Parathyroid adenoma (tissue), 2 donors: Measurements from ENCODE around the gene USE1.

ENCODE experiments used
- H2AFZ ChIP-seq: fragments of 300-600 bp; sonication (generic); one replicate; pipeline ENCODE4 v1.7.0; 2017; ENCODE audit warnings: antibody characterized with exemption, mild to moderate bottlenecking
- H3K27ac ChIP-seq: fragments of 300-600 bp; sonication (generic); one replicate; pipeline ENCODE4 v1.7.0; 2017
- H3K27me3 ChIP-seq: fragments of 300-600 bp; sonication (generic); one replicate; pipeline ENCODE4 v1.7.0; 2017; ENCODE audit warnings: low read length; ENCODE audit not compliant: control insufficient read depth, insufficient read depth
- H3K36me3 ChIP-seq: fragments of 300-600 bp; sonication (generic); one replicate; pipeline ENCODE4 v1.7.0; 2017; ENCODE audit warnings: low read length; ENCODE audit not compliant: control insufficient read depth, insufficient read depth
- H3K4me1 ChIP-seq: fragments of 300-600 bp; sonication (generic); one replicate; pipeline ENCODE4 v1.7.0; 2017; ENCODE audit warnings: control low read depth
- H3K4me2 ChIP-seq: fragments of 300-600 bp; sonication (generic); one replicate; pipeline ENCODE4 v1.7.0; 2017; ENCODE audit warnings: low read length
- H3K4me3 ChIP-seq: fragments of 300-600 bp; sonication (generic); one replicate; pipeline ENCODE4 v1.7.0; 2017; ENCODE audit warnings: low read depth, low read length
- H3K79me2 ChIP-seq: fragments of 300-600 bp; sonication (generic); one replicate; pipeline ENCODE4 v1.7.0; 2017; ENCODE audit warnings: control low read depth
- H3K9ac ChIP-seq: fragments of 300-600 bp; sonication (generic); one replicate; pipeline ENCODE4 v1.7.0; 2017; ENCODE audit warnings: mild to moderate bottlenecking
- H3K9me3 ChIP-seq: fragments of 300-600 bp; sonication (generic); one replicate; pipeline ENCODE4 v1.7.0; 2017; ENCODE audit warnings: low read length; ENCODE audit not compliant: control insufficient read depth
- CTCF ChIP-seq: fragments of 300-600 bp; sonication (generic); IDR thresholded peaks from one replicate; pipeline ENCODE4 v1.7.0; 2017; ENCODE audit warnings: antibody characterized with exemption, mild to moderate bottlenecking
- donor health status: primary hyperparathyroidism.

Gene USE1

GRCh38 chr19:17209126-17210036 is 5.8 kb upstream of the USE1 start:
- no peak overlapping the region for H3K4me3 ChIP-seq
- no peak overlapping the region for H2AFZ ChIP-seq
- no peaks in the 10 kb centered on the region for H3K79me2 ChIP-seq
- H3K9me3 ChIP-seq, result no peaks in the 10 kb centered on the region
- H3K9ac ChIP-seq, result no peak overlapping the region
- no peaks in the 10 kb centered on the region for H3K4me1 ChIP-seq
- H3K27ac ChIP-seq, result no peak overlapping the region
- no peak for TF ChIP-seq CTCF
- no peaks in the 10 kb centered on the region for H3K27me3 ChIP-seq
- no peaks in the 10 kb centered on the region for H3K36me3 ChIP-seq
- H3K4me2 ChIP-seq, result no peak overlapping the region

- peaks cover 3% of the 10 kb centered on the region for H3K4me1 ChIP-seq
- no peak overlapping the region for H3K4me2 ChIP-seq
- no peak for TF ChIP-seq CTCF
- no peaks in the 10 kb centered on the region for H3K79me2 ChIP-seq
- no peaks in the 10 kb centered on the region for H3K27me3 ChIP-seq
- H3K36me3 ChIP-seq, result no peaks in the 10 kb centered on the region
- H3K27ac ChIP-seq, result no peak overlapping the region
- no peak overlapping the region for H2AFZ ChIP-seq
- H3K9me3 ChIP-seq, result no peaks in the 10 kb centered on the region
- H3K9ac ChIP-seq, result no peak overlapping the region
- H3K4me3 ChIP-seq, result no peak overlapping the region
These were observed 4.9 kb upstream of the USE1 start for GRCh38 chr19:17210296-17210695.

GRCh38 chr19:17211547-17212446 is 3.4 kb upstream of the USE1 start:
- H3K36me3 ChIP-seq, result no peaks in the 10 kb centered on the region
- H3K4me1 ChIP-seq, result peaks cover 8% of the 10 kb centered on the region
- H3K4me3 ChIP-seq, result no peak overlapping the region

GRCh38 chr19:17213334-17213733 is 1.8 kb upstream of the USE1 start:
- no peak overlapping the region for H3K4me3 ChIP-seq
- H3K79me2 ChIP-seq, result no peaks in the 10 kb centered on the region
- H3K9ac ChIP-seq, result no peak overlapping the region
- H3K27me3 ChIP-seq, result no peaks in the 10 kb centered on the region
- no peak overlapping the region for H3K4me2 ChIP-seq
- no peak overlapping the region for H3K27ac ChIP-seq
- H3K9me3 ChIP-seq, result no peaks in the 10 kb centered on the region
- no peaks in the 10 kb centered on the region for H3K36me3 ChIP-seq
- no peak for TF ChIP-seq CTCF
- H3K4me1 ChIP-seq, result peaks cover 8% of the 10 kb centered on the region
- H2AFZ ChIP-seq, result no peak overlapping the region

More at GRCh38 chr19:17211547-17212446, 3.4 kb upstream of the USE1 start:
- Histone ChIP-seq H3K27me3 (no peaks in the 10 kb centered on the region), H3K4me2 (no peak overlapping the region), H3K79me2 (no peaks in the 10 kb centered on the region), H3K9me3 (no peaks in the 10 kb centered on the region), H2AFZ (no peak overlapping the region), H3K27ac (no peak overlapping the region), H3K9ac (no peak overlapping the region)
- TF ChIP-seq CTCF, result no peak
